Testis (tissue), 2 donors: ENCODE data around the gene PRKAR2B.

Experiments used
- CTCF ChIP-seq, 3 experiments: fragments of 450-650 bp in 2 of 3; fragments of 200-600 bp in 1 of 3; sonication (generic) in 1 of 3; IDR thresholded peaks; one replicate each; pipeline ENCODE4 v1.5.1; 2016 to 2019; ENCODE audit warnings: antibody characterized with exemption in 3 of 3, mild to moderate bottlenecking in 2 of 3, moderate library complexity in 1 of 3
- POLR2A ChIP-seq: fragments of 450-650 bp; IDR thresholded peaks from one replicate; pipeline ENCODE4 v1.6.1; 2017; ENCODE audit warnings: antibody characterized with exemption, mild to moderate bottlenecking, moderate library complexity

- TF ChIP-seq CTCF (IDR thresholded peaks at IDR 0.05) (no peak), POLR2A (no peak)
Observed at GRCh38 chr7:107059468-107059867, 15.0 kb downstream of the PRKAR2B start.
